Fibroblast of the aortic adventitia (primary cell): ENCODE measurements around the gene JADE1. TPM values are rescaled to one million over a fixed set of nuclear protein-coding genes. Genes with fewer than 3 reads are reported as not detected.
A peak's percentile ranks its signal among the peaks of the same experiment; 100 is the strongest.

Experiments
- DNase-seq: peaks from one replicate; pipeline ENCODE4 v3.0.0-alpha.2; 2010; ENCODE audit warnings: low read depth
- H3K4me3 ChIP-seq: 2 replicates; pipeline ENCODE4 v1.5.1; 2011; ENCODE audit warnings: low read depth, mild to moderate bottlenecking, control low read depth, low read length, moderate library complexity
- CTCF ChIP-seq: IDR thresholded peaks from 2 replicates; pipeline ENCODE4 v1.5.1; 2011; ENCODE audit warnings: mild to moderate bottlenecking, low read length, control low read depth, inconsistent platforms; ENCODE audit not compliant: insufficient read depth
- total RNA-seq: library from RNA; depleted of rRNA; stranded (reverse); fragments of >200 nt; gene quantifications from 2 replicates; pipeline ENCODE4 v1.2.3, GENCODE V29; 2012; ENCODE audit warnings: low replicate concordance

JADE1 gene
- 20.0 and 25.8 TPM in 2 replicates for total RNA-seq

- TF ChIP-seq CTCF: peak; percentile 57
- peak; percentile 96 for DNase-seq
- peak within 1 kb of the TSS; percentile 92 for H3K4me3 ChIP-seq
These were observed at the start of gene JADE1 for GRCh38 chr4:128809477-128810330. Gene JADE1, plus strand, starts transcription at chr4:128809700. Its CDS starts 22,059 bp downstream, at chr4:128831759.

GRCh38 chr4:128766781-128767180 lies 42.7 kb upstream of the JADE1 start:
- no peak for TF ChIP-seq CTCF
- H3K4me3 ChIP-seq: no peak overlapping the region
- no peak for DNase-seq

GRCh38 chr4:128768373-128768996 lies 41.0 kb upstream of the JADE1 start:
- peak; percentile 78 for DNase-seq
- TF ChIP-seq CTCF: no peak
- no peak overlapping the region for H3K4me3 ChIP-seq

- peak; percentile 55 for DNase-seq
- no peak for TF ChIP-seq CTCF
- no peak overlapping the region for H3K4me3 ChIP-seq
These were observed 40.5 kb upstream of the JADE1 start for GRCh38 chr4:128769011-128769410.

- no peak overlapping the region for H3K4me3 ChIP-seq
- no peak for TF ChIP-seq CTCF
- peak; percentile 64 for DNase-seq
These were observed 38.7 kb upstream of the JADE1 start for GRCh38 chr4:128770807-128771206.

- DNase-seq: no peak
- no peak overlapping the region for H3K4me3 ChIP-seq
- no peak for TF ChIP-seq CTCF
These were observed 34.0 kb upstream of the JADE1 start for GRCh38 chr4:128775477-128775876.
